OCI-LY3 (cell line): ENCODE data around the gene SRPK2.

Source experiments
- EZH2phosphoT487 ChIP-seq: fragments of 200-600 bp; shearing (Covaris generic); IDR thresholded peaks from 2 replicates; pipeline ENCODE4 v1.6.1; 2018; ENCODE audit warnings: antibody characterized with exemption, mixed run types, low read depth
- TF ChIP-seq, protein P1 (sequence below): fragments of 200-600, 300-600 bp; sonication (generic); IDR thresholded peaks from 2 replicates; pipeline ENCODE4 v1.5.1; 2014; ENCODE audit warnings: antibody characterized with exemption, low read length, low read depth

DNA sequence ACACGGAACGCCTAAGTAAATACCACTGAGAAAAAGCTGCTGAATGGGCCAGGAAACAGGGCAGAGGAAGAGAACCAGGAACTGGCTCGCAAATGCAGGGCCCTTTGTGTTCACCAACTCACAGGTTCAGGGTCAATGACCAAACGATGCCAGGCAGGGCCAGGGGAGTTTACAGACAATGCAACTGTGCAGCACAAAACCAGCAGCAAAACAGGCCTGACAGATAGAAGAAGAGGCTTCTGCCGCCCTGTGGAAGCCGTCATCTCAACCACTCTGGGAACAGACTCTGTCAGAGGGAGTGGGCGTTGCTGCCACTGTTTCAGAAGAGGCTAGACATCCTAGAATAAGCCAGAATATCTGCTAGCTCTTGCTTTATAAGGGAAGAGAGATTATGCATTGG lies 256.8 kb downstream of the SRPK2 start:
- TF ChIP-seq, protein P1, sequence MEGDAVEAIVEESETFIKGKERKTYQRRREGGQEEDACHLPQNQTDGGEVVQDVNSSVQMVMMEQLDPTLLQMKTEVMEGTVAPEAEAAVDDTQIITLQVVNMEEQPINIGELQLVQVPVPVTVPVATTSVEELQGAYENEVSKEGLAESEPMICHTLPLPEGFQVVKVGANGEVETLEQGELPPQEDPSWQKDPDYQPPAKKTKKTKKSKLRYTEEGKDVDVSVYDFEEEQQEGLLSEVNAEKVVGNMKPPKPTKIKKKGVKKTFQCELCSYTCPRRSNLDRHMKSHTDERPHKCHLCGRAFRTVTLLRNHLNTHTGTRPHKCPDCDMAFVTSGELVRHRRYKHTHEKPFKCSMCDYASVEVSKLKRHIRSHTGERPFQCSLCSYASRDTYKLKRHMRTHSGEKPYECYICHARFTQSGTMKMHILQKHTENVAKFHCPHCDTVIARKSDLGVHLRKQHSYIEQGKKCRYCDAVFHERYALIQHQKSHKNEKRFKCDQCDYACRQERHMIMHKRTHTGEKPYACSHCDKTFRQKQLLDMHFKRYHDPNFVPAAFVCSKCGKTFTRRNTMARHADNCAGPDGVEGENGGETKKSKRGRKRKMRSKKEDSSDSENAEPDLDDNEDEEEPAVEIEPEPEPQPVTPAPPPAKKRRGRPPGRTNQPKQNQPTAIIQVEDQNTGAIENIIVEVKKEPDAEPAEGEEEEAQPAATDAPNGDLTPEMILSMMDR = no peak
- TF ChIP-seq EZH2phosphoT487 = no peak
